ENCODE data around the gene CHCT1. TPM values are rescaled to one million over a fixed set of nuclear protein-coding genes. Genes with fewer than 3 reads are reported as not detected.

CHCT1 gene
- total and polyA plus RNA-seq, 2 of the 8 experiments (the other 6 are each of a cell fraction or from before 2014, with no cell fraction given): 0.06 TPM; not detected in 1

- Histone ChIP-seq H4K91ac (replicated peaks; ENCODE audit: insufficient read length, low read length) (peak overlapping the region; percentile 52), H3K27me3 (replicated peaks in 1 of 4; ENCODE audit: control insufficient read depth in 3 of 4, extremely low read depth in 1 of 4, insufficient read depth in 3 of 4, low read length in 3 of 4) (no peaks in the 10 kb centered on the region), H3K4me3 (ENCODE audit: extremely low read depth in 1 of 4, insufficient read depth in 2 of 4, low read depth in 3 of 4, low read length in 4 of 4) (no peak overlapping the region), H2AK5ac (ENCODE audit: low read depth, low read length) (peak overlapping the region; percentile 83; the same call in 1 of the 2 replicates), H3K79me1 (ENCODE audit: low read depth, low read length) (peaks cover 2% of the 10 kb centered on the region; the same call in 1 of the 2 replicates), H3K18ac (ENCODE audit: extremely low read depth, low read length) (peak overlapping the region; percentile 7; the same call in 1 of the 2 replicates), H4K20me1 (replicated peaks in 1 of 2; ENCODE audit: control insufficient read depth in 1 of 2, insufficient read depth in 2 of 2, low read length in 2 of 2) (peaks cover 0 to 3% of the 10 kb centered on the region in 2 experiments), H3K14ac (ENCODE audit: insufficient read length) (no peak overlapping the region), H3K56ac (replicated peaks; ENCODE audit: insufficient read length, low read depth, low read length) (no peak overlapping the region), H3K27ac (ENCODE audit: low read depth, low read length) (no peak overlapping the region), H4K8ac (ENCODE audit: extremely low read depth, insufficient read depth, low read length) (no peak overlapping the region), H3K9ac (replicated peaks in 1 of 4; ENCODE audit: extremely low read depth in 1 of 4, low read depth in 3 of 4, low read length in 3 of 4) (no peak overlapping the region), H3K4ac (replicated peaks; ENCODE audit: insufficient read length, low read depth, low read length) (peak overlapping the region; percentile 13), H2BK12ac (ENCODE audit: low read depth, low read length) (no peak overlapping the region), H2BK20ac (ENCODE audit: low read length) (peak overlapping the region; percentile 9; the same call in 1 of the 2 replicates), H2BK5ac (ENCODE audit: low read depth, low read length) (no peak overlapping the region), H4K5ac (ENCODE audit: insufficient read length, low read depth, low read length) (no peak overlapping the region), H3K9me3 (ENCODE audit: insufficient read depth in 2 of 2, low read depth in 1 of 2, low read length in 1 of 2) (no peaks in the 10 kb centered on the region), H3K36me3 (ENCODE audit: control insufficient read depth in 2 of 4, insufficient read depth in 4 of 4, low read length in 3 of 4) (no peaks in the 10 kb centered on the region; a peak in 2 of 8 replicates), H3K79me2 (ENCODE audit: control insufficient read depth in 1 of 2, insufficient read depth in 2 of 2, low read length in 2 of 2) (peaks cover 14 to 85% of the 10 kb centered on the region in 2 experiments), H2AFZ (ENCODE audit: low read length) (no peak overlapping the region), H3K23me2 (ENCODE audit: low read depth, low read length) (peaks cover 4% of the 10 kb centered on the region; the same call in 1 of the 2 replicates), H2BK120ac (replicated peaks; ENCODE audit: low read depth, low read length) (no peak overlapping the region), H3K4me2 (ENCODE audit: insufficient read depth in 1 of 2, low read depth in 2 of 2, low read length in 2 of 2) (peak overlapping the region in 1 of 2 experiments; percentile 64; a peak in 2 of 4 replicates), H3K4me1 (replicated peaks in 1 of 4; ENCODE audit: control insufficient read depth in 3 of 4, insufficient read depth in 4 of 4, low read length in 3 of 4) (peaks cover 7 to 25% (median 17%) of the 10 kb centered on the region in 4 experiments), H2BK15ac (ENCODE audit: low read length) (0 out of 2 replicates have a peak overlapping the region, but pooled peaks have one; percentile 88), H3K23ac (ENCODE audit: insufficient read length) (no peak overlapping the region)
- WGBS, 2 experiments (ENCODE audit: extremely low coverage in 1 of 2, insufficient coverage in 1 of 2, insufficient read length in 1 of 2, insufficient replicate concordance in 2 of 2, low coverage in 1 of 2, low lambda C conversion rate in 2 of 2, missing lambda C conversion rate in 1 of 2): 90% methylated on average over 3 of the region's 3 CpGs; no CpG with 5 or more reads in 1 of the 2 experiments
- DNase-seq (ENCODE audit: low read depth in 1 of 2, low spot score in 2 of 2): no peak
- POLR2A ChIA-PET (ENCODE audit: partially characterized antibody): interaction anchor here (0.6 to 2.7 kb wide), 4 partner anchors 10 to 116 kb away, joined by 3 to 6 read pairs (median 3); no protein-coding TSS in a partner anchor
- CTCF ChIA-PET (ENCODE audit: partially characterized antibody): interaction anchor here (0.6 to 1.7 kb wide), 6 partner anchors 9 to 273 kb away, joined by 3 to 6 read pairs (median 4); no protein-coding TSS in a partner anchor
- no peak for FAIRE-seq
Observed at GRCh38 chr17:60383379-60383778, 38.9 kb upstream of the CHCT1 start.

All from H1 (cell line).